ENCODE results near the gene TRAF3.

GRCh38 chr14:102932484-102933248 lies 155.4 kb downstream of the TRAF3 start:
- TF ChIP-seq CTCF (IDR thresholded peaks at IDR 0.05) (no peak), TCF7L2 (IDR thresholded peaks at IDR 0.05; ENCODE audit: low read depth, low read length) (no peak), POLR2AphosphoS5 (IDR thresholded peaks at IDR 0.05; ENCODE audit: low read depth, low read length) (no peak), SIN3A (IDR thresholded peaks at IDR 0.05; ENCODE audit: borderline replicate concordance, insufficient read depth, low read depth, low read length) (no peak)

All from Panc1 (cell line).